K562 (cell line): ENCODE results near the gene PEF1. TPM values are rescaled to one million over a fixed set of nuclear protein-coding genes. Genes with fewer than 3 reads are reported as not detected.
"Not testable (repeated sequence)": the region's sequence is repeated elsewhere in the genome, so short reads cannot be mapped to it uniquely, and the experiment has no call there.

Source experiments
- ATAC-seq: fragments of 200-7000 bp; cut with Tn5 transposase; 3 replicates; pipeline ENCODE4 v1.9.1; 2020; ENCODE audit warnings: moderate library complexity
- BruUV-seq: library from RNA; stranded (reverse); fragments of 400-500 nt; replicated peaks from 2 replicates; lab custom pipeline; 2021; lab: Mats Ljungman, UMichigan
- CTCF ChIA-PET: fragments of 300-600 bp; formaldehyde crosslinking; extraction: SDS; loops from one replicate; lab custom pipeline; 2021; ENCODE audit warnings: low intra/inter-chr PET ratio; lab: Yijun Ruan, JAX
- POLR2A ChIA-PET: fragments of 300-600, 350-650 bp; sonication (Branson Sonifier 250); formaldehyde crosslinking; extraction: SDS; loops from one replicate; lab custom pipeline; 2021; ENCODE audit warnings: antibody characterized with exemption, inconsistent platforms; lab: Yijun Ruan, JAX
- DNase-seq, 4 experiments: peaks; one replicate each; pipeline versions ENCODE4 v3.0.0 to v3.0.0-alpha.2; 2011 to 2018; ENCODE audit warnings: low spot score in 3 of 4, mixed read lengths in 3 of 4; ENCODE audit errors: extremely low read depth in 1 of 4
- FAIRE-seq: peaks from 2 replicates; lab custom pipeline; 2011; peaks lifted over from hg19 to GRCh38; lab: Jason Lieb, UNC
- H2AFZ ChIP-seq: 2 replicates; pipeline ENCODE4 v1.6.0; 2011; ENCODE audit warnings: low read depth, low read length, control low read depth, inconsistent platforms
- H3K27ac ChIP-seq: fragments of 200-600 bp; 3 replicates; pipeline ENCODE4 v1.8.0; 2011; ENCODE audit warnings: low read depth, mild to moderate bottlenecking, control low read depth, inconsistent platforms, low read length, moderate library complexity, mixed read lengths; ENCODE audit errors: extremely low read depth
- H3K27me3 ChIP-seq, 2 experiments: fragments of 300-600 bp in 1 of 2; 2 replicates in 1 of 2; 3 replicates in 1 of 2; pipeline versions ENCODE4 v1.6.0 to v1.8.0; 2011; ENCODE audit warnings: inconsistent platforms in 2 of 2, low read length in 2 of 2, mild to moderate bottlenecking in 1 of 2, mixed read lengths in 1 of 2, moderate library complexity in 1 of 2; ENCODE audit not compliant: control insufficient read depth in 2 of 2, insufficient read depth in 2 of 2
- H3K36me3 ChIP-seq: fragments of 300-600 bp; 3 replicates; pipeline ENCODE4 v1.8.0; 2011; ENCODE audit warnings: mild to moderate bottlenecking, low read length, inconsistent platforms; ENCODE audit not compliant: control insufficient read depth, insufficient read depth
- H3K4me1 ChIP-seq, 2 experiments: fragments of 200-600 bp in 1 of 2; replicated peaks in 1 of 2; 2 replicates in 1 of 2; 3 replicates in 1 of 2; pipeline versions ENCODE4 v1.5.1 to v1.8.0; 2011; ENCODE audit warnings: inconsistent platforms in 2 of 2, low read length in 2 of 2, mild to moderate bottlenecking in 1 of 2, mixed read lengths in 1 of 2, moderate library complexity in 1 of 2; ENCODE audit not compliant: control insufficient read depth in 2 of 2, insufficient read depth in 2 of 2
- H3K4me2 ChIP-seq: 2 replicates; pipeline ENCODE4 v1.6.1; 2011; ENCODE audit warnings: low read length, control low read depth, inconsistent platforms, mixed read lengths; ENCODE audit not compliant: insufficient read depth
- H3K4me3 ChIP-seq: fragments of 200-600 bp; sonication (generic), shearing (Covaris generic); 2 replicates; pipeline ENCODE4 v1.5.1; 2016; ENCODE audit warnings: control low read depth, inconsistent platforms
- H3K79me2 ChIP-seq: fragments of 200-600 bp; 3 replicates; pipeline ENCODE4 v1.8.0; 2011; ENCODE audit warnings: low read length, inconsistent platforms; ENCODE audit not compliant: control insufficient read depth, insufficient read depth
- H3K9ac ChIP-seq, 2 experiments: 2 replicates each; pipeline versions ENCODE4 v1.6.0 to v1.6.1; 2011; ENCODE audit warnings: low read depth in 2 of 2, low read length in 2 of 2, control low read depth in 1 of 2, inconsistent platforms in 1 of 2, mild to moderate bottlenecking in 1 of 2, mixed read lengths in 1 of 2; ENCODE audit not compliant: insufficient read depth in 1 of 2
- H3K9me1 ChIP-seq: one replicate; pipeline ENCODE4 v1.6.0; 2011; ENCODE audit warnings: inconsistent platforms, mild to moderate bottlenecking, low read length, moderate library complexity; ENCODE audit not compliant: control insufficient read depth, insufficient read depth
- H3K9me3 ChIP-seq: replicated peaks from 2 replicates; pipeline ENCODE4 v1.5.1; 2011; ENCODE audit warnings: low read depth, low read length, inconsistent platforms; ENCODE audit not compliant: control insufficient read depth, insufficient read depth
- H4K20me1 ChIP-seq: replicated peaks from 2 replicates; pipeline ENCODE4 v1.6.1; 2011; ENCODE audit warnings: low read length, inconsistent platforms, mixed read lengths; ENCODE audit not compliant: control insufficient read depth, insufficient read depth
- FOXA1 ChIP-seq: fragments of 450-650 bp; IDR thresholded peaks from 2 replicates; pipeline ENCODE4 v1.6.1; 2016; ENCODE audit warnings: mild to moderate bottlenecking, borderline replicate concordance
- HLTF ChIP-seq: fragments of 450-650 bp; IDR thresholded peaks from 2 replicates; pipeline ENCODE4 v1.6.1; 2016
- KDM4B ChIP-seq, 2 experiments: fragments of 450-650 bp in 1 of 2; sonication (generic) in 1 of 2; IDR thresholded peaks; 2 replicates each; pipeline ENCODE4 v1.6.1; 2016 to 2017; ENCODE audit warnings: borderline replicate concordance in 2 of 2, antibody characterized with exemption in 1 of 2, low read depth in 1 of 2, mild to moderate bottlenecking in 1 of 2
- MAFG ChIP-seq: fragments of 450-650 bp; conservative IDR thresholded peaks from 2 replicates; pipeline ENCODE4 v1.6.1; 2016; ENCODE audit warnings: missing genetic modification characterization, missing compliant biosample characterization
- MAX ChIP-seq: sonication (generic); formaldehyde crosslinking; IDR thresholded peaks from 2 replicates; pipeline ENCODE4 v1.9.0; 2022; ENCODE audit warnings: mild to moderate bottlenecking, missing genetic modification reagents
- NFE2 ChIP-seq: IDR thresholded peaks from 2 replicates; pipeline ENCODE4 v1.6.1; 2014; ENCODE audit warnings: antibody characterized with exemption, low read depth
- PML ChIP-seq: IDR thresholded peaks from 2 replicates; pipeline ENCODE4 v1.6.1; 2012; ENCODE audit warnings: low read length, inconsistent platforms
- RUNX1 ChIP-seq: sonication (generic); IDR thresholded peaks from 2 replicates; pipeline ENCODE4 v1.6.1; 2016; ENCODE audit warnings: antibody characterized with exemption, low read depth
- TFAP4 ChIP-seq: sonication (generic); formaldehyde crosslinking; IDR thresholded peaks from 2 replicates; pipeline ENCODE4 v1.8.0; 2022; ENCODE audit warnings: missing genetic modification reagents, mild to moderate bottlenecking, moderate library complexity, borderline replicate concordance
- ZNF444 ChIP-seq: fragments of 250-450 bp; sonication (Bioruptor Pico); IDR thresholded peaks from 2 replicates; pipeline ENCODE4 v1.4.0; 2020; ENCODE audit warnings: mild to moderate bottlenecking, moderate library complexity
- ZNF511 ChIP-seq: sonication (generic); formaldehyde crosslinking; IDR thresholded peaks from 2 replicates; pipeline ENCODE4 v1.8.0; 2022; ENCODE audit warnings: mild to moderate bottlenecking, missing genetic modification reagents
- WGBS: fragments of 100-300 bp; shearing (Covaris generic); methylation state at CpG from one replicate; pipeline ENCODE4 v1.1.6; 2016; ENCODE audit warnings: low coverage, mixed read lengths; ENCODE audit not compliant: insufficient coverage; ENCODE audit errors: missing lambda C conversion rate; 5-methylcytosine and 5-hydroxymethylcytosine counted together
- in situ Hi-C: fragments of 300-500 bp; cut with MboI; formaldehyde crosslinking; loops from 4 replicates; pipeline ENCODE4 v1.15.0; 2018; ENCODE audit warnings: inconsistent platforms, mixed read lengths
- intact Hi-C: fragments of 100-400 bp; cut with micrococcal nuclease; formaldehyde crosslinking; loops from 2 replicates; pipeline ENCODE4 v1.14.2; 2022
- polyA plus RNA-seq, 8 experiments: library from polyadenylated mRNA; depleted of rRNA in 4 of 8; stranded (reverse) in 5 of 8; unstranded in 3 of 8; fragments of >200 nt; fragmentation: Nextera tagmentation in 2 of 8; fragmentation: Illumina TruSeq in 1 of 8; extraction: Ambion mirVana in 2 of 8; extraction: Trizol in 1 of 8; gene quantifications; 2 replicates each; pipeline versions ENCODE4 v1.2.1 to v1.2.3, GENCODE V29; 2011 to 2014; ENCODE audit warnings: inconsistent platforms in 1 of 8, missing spikeins in 1 of 8
- total RNA-seq, 7 experiments: library from RNA; depleted of rRNA in 6 of 7; stranded (reverse); fragments of >200 nt in 6 of 7; fragmentation: Illumina TruSeq in 2 of 7; extraction: Trizol in 2 of 7; gene quantifications; 2 replicates each; pipeline versions ENCODE4 v1.2.1 to v1.2.3, GENCODE V29; 2011 to 2021; ENCODE audit warnings: low replicate concordance in 1 of 7

The PEF1 gene
- total and polyA plus RNA-seq, 9 of the 15 experiments (the other 6 are each of a cell fraction or from before 2014, with no cell fraction given): 26.3 to 95.5 (median 61.9) TPM

- peak; percentile 30 for TF ChIP-seq MAFG (tag)
- TF ChIP-seq ZNF511 (CRISPR knock-in tag): no peak
- TF ChIP-seq TFAP4: peak; percentile 76; the same call in 1 of the 2 replicates
- TF ChIP-seq HLTF: no peak
- TF ChIP-seq ZNF444 (CRISPR knock-in tag): no peak
- 0 out of 4 replicates have a peak, but pooled peaks of 1 of the 2 experiments have one; percentile 38 for TF ChIP-seq KDM4B (IDR thresholded peaks at IDR 0.05; ENCODE audit: borderline replicate concordance in 2 of 2, low read depth in 1 of 2)
- TF ChIP-seq FOXA1: no peak
- no peak for TF ChIP-seq RUNX1
- peak; percentile 16; the same call in 1 of the 2 replicates for TF ChIP-seq NFE2
- no peak for TF ChIP-seq PML
- no peak for TF ChIP-seq MAX (CRISPR knock-in tag)
Measured at GRCh38 chr1:31587720-31588423, 56.8 kb downstream of the PEF1 start (continued).

GRCh38 chr1:31587328-31587699 is 57.4 kb downstream of the PEF1 start:
- FAIRE-seq, CTCF ChIA-PET, H3K9me1 ChIP-seq, H3K9ac ChIP-seq, H3K4me3 ChIP-seq, H3K9me3 ChIP-seq, ATAC-seq, intact Hi-C loops, in situ Hi-C loops, H2AFZ ChIP-seq, BruUV-seq, H3K4me2 ChIP-seq, H3K79me2 ChIP-seq, H3K27ac ChIP-seq, DNase-seq, H3K36me3 ChIP-seq: not testable (repeated sequence)
- POLR2A ChIA-PET: interaction anchor here (0.7 kb wide), 1 partner anchor 864 kb away, joined by 3 read pairs; no protein-coding TSS in a partner anchor
- peaks cover 0 to 25% of the 10 kb centered on the region in 2 experiments; a peak in 2 of 5 replicates for H3K4me1 ChIP-seq
- H4K20me1 ChIP-seq: peaks cover 11% of the 10 kb centered on the region
- H3K27me3 ChIP-seq: peaks cover 42 to 78% of the 10 kb centered on the region in 2 experiments
- 51% methylated on average over 5 of the region's 5 CpGs for WGBS
